Body of pancreas (tissue), 4 donors: ENCODE results near the gene ACKR1. TPM values are rescaled to one million over a fixed set of nuclear protein-coding genes. Genes with fewer than 3 reads are reported as not detected.

Experiments used
- ATAC-seq: fragments of 150-250 bp; one replicate; pipeline ENCODE4 v1.9.1; 2016
- DNase-seq, 4 donors: peaks; one replicate each; pipeline ENCODE4 v3.0.0-alpha.2; 2019
- H3K27ac ChIP-seq, 4 donors: fragments of 200-600 bp; sonication (generic); 1 replicate in 3 of 4; 2 replicates in 1 of 4; pipeline versions ENCODE4 v1.5.1 to v1.6.1; 2016 to 2019; ENCODE audit warnings: mild to moderate bottlenecking in 1 of 4, mixed read lengths in 1 of 4, moderate library complexity in 1 of 4
- H3K27me3 ChIP-seq, 2 donors: fragments of 200-600 bp; sonication (generic); one replicate each; pipeline ENCODE4 v1.6.0; 2016; ENCODE audit warnings: mild to moderate bottlenecking in 1 of 2
- H3K36me3 ChIP-seq, 2 donors: fragments of 200-600 bp; sonication (generic); replicated peaks in 1 of 2; 2 replicates each; pipeline ENCODE4 v1.5.1; 2016; ENCODE audit warnings: low read depth in 2 of 2; ENCODE audit not compliant: insufficient read depth in 1 of 2
- H3K4me1 ChIP-seq: fragments of 200-600 bp; sonication (generic); one replicate; pipeline ENCODE4 v1.6.0; 2016
- H3K4me3 ChIP-seq, 2 donors: fragments of 200-600 bp; sonication (generic); 1 replicate in 1 of 2; 2 replicates in 1 of 2; pipeline ENCODE4 v1.5.1; 2016 to 2019
- H3K9me3 ChIP-seq, 3 donors: fragments of 200-600 bp; sonication (generic); 1 replicate in 2 of 3; 2 replicates in 1 of 3; pipeline ENCODE4 v1.5.1; 2016
- POLR2A ChIP-seq, 3 donors: fragments of 450-650 bp; IDR thresholded peaks; one replicate each; pipeline ENCODE4 v1.6.1; 2016; ENCODE audit warnings: antibody characterized with exemption in 3 of 3, mild to moderate bottlenecking in 2 of 3
- WGBS, 2 donors: methylation state at CpG; one replicate each; pipeline ENCODE4 v1.1.5; 2017; 5-methylcytosine and 5-hydroxymethylcytosine counted together
- intact Hi-C: fragments of 100-400 bp; cut with DNase I; formaldehyde crosslinking; loops from one replicate; pipeline ENCODE4 v1.15.1; 2023
- total RNA-seq, 2 donors: library from RNA; depleted of rRNA; stranded (reverse); fragments of >200 nt; gene quantifications; one replicate each; pipeline ENCODE4 v1.1.0, GENCODE V29; 2016
- TF ChIP-seq, protein P1 (sequence below), 7 experiments: fragments of 450-650 bp in 4 of 7; fragments of 200-600 bp in 3 of 7; sonication (generic) in 3 of 7; IDR thresholded peaks; one replicate each; pipeline ENCODE4 v1.5.1; 2016 to 2019; ENCODE audit warnings: antibody characterized with exemption in 7 of 7

The ACKR1 gene
- total RNA-seq, 2 donors from 2014 or later: 17.5 to 23.6 TPM

DNA sequence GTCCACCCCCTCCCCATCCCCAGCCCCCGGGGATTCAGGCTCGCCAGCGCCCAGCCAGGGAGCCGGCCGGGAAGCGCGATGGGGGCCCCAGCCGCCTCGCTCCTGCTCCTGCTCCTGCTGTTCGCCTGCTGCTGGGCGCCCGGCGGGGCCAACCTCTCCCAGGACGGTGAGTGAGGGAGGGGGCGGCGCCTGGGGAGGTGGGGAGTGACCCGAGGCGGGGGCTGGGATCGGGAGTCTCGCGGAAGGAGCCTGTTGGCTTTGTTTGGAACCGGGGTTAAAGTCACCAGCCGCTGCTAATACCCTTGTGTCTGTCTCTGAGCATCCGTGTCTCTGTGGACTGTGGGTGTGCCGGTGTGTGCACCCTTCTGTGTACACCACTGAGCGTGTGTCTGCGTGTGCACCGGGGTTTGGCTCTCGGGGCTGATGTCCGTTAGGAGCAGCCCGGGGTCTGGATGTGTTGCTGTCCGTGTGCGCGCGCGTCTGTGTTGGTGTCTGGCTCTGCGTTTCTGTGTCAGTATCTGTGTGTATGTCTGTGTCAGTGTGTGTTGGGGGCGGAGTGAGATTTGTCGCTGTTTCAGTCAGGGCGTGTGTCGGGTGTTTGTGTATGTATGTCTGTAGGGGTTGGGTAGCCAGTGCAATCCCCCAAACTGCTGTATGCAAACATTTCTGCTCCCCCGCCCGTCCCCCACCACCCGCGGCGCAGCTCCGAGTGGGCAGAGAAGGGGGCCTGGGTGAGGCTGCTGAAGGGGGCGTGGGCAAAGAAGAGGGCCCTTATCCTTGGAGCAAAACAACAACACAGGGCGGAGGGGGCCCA, 32.8 kb upstream of the ACKR1 start:
- H3K27me3 ChIP-seq: peaks cover 0 to 6% of the 10 kb centered on the region in 2 donors

DNA sequence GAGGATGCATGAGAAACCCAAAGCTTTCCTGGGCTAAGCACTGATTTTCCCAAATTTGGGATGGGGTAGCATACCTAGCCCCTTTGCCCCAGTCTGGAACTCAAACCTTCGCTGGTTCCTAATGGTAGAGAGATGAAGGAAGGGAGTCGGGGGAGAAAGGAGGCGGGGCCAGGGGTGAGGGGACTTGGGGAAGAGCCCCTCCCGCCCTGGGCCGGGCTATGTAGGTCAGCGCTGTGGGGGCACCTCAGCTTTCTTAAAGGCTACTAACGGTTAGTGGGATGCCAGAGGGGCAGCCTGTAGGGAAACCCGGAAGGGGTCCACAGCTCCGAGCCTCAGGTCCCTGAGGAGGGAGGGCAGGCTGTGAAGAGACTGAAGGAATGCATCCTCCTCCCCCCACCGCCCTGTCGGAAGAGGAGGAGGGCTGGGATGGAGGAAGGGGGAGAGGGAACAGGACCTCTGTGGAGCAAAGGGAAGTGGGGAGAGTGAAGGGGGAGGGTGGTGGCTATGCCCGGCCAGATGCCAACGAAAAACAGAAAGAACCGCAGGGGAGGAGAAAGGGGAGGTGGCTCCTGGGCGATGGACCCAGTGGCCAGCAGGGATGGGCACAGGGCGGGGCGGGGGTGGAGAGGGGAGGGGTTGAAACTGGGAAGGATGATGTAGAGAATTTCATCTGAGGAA, 31.9 kb upstream of the ACKR1 start:
- Histone ChIP-seq H3K4me1 (peaks cover 16% of the 10 kb centered on the region), H3K4me3 (no peak overlapping the region), H3K27me3 (peaks cover 0 to 6% of the 10 kb centered on the region in 2 donors), H3K36me3 (no peaks in the 10 kb centered on the region), H3K27ac (no peak overlapping the region), H3K9me3 (no peaks in the 10 kb centered on the region)
- intact Hi-C loops: no loop called here
- DNase-seq (no peak), ATAC-seq (no peak)
- TF ChIP-seq POLR2A (IDR thresholded peaks at IDR 0.05): no peak
- TF ChIP-seq, protein P1, sequence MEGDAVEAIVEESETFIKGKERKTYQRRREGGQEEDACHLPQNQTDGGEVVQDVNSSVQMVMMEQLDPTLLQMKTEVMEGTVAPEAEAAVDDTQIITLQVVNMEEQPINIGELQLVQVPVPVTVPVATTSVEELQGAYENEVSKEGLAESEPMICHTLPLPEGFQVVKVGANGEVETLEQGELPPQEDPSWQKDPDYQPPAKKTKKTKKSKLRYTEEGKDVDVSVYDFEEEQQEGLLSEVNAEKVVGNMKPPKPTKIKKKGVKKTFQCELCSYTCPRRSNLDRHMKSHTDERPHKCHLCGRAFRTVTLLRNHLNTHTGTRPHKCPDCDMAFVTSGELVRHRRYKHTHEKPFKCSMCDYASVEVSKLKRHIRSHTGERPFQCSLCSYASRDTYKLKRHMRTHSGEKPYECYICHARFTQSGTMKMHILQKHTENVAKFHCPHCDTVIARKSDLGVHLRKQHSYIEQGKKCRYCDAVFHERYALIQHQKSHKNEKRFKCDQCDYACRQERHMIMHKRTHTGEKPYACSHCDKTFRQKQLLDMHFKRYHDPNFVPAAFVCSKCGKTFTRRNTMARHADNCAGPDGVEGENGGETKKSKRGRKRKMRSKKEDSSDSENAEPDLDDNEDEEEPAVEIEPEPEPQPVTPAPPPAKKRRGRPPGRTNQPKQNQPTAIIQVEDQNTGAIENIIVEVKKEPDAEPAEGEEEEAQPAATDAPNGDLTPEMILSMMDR (IDR thresholded peaks at IDR 0.05): no peak
- 1 to 5% methylated on average over 17 of the region's 17 CpGs for WGBS, 2 donors

More for the DNA sequence above, 32.8 kb upstream of the ACKR1 start:
- no peak for DNase-seq
- intact Hi-C loops: no loop called here
- Histone ChIP-seq H3K4me3 (no peak overlapping the region), H3K4me1 (peaks cover 16% of the 10 kb centered on the region), H3K9me3 (no peaks in the 10 kb centered on the region), H3K36me3 (no peaks in the 10 kb centered on the region), H3K27ac (no peak overlapping the region)
- TF ChIP-seq POLR2A (IDR thresholded peaks at IDR 0.05): no peak
- TF ChIP-seq, protein P1 (IDR thresholded peaks at IDR 0.05): no peak
- 0 to 5% methylated on average over 19 to 47 of the region's 49 CpGs for WGBS, 2 donors
- no peak for ATAC-seq

DNA sequence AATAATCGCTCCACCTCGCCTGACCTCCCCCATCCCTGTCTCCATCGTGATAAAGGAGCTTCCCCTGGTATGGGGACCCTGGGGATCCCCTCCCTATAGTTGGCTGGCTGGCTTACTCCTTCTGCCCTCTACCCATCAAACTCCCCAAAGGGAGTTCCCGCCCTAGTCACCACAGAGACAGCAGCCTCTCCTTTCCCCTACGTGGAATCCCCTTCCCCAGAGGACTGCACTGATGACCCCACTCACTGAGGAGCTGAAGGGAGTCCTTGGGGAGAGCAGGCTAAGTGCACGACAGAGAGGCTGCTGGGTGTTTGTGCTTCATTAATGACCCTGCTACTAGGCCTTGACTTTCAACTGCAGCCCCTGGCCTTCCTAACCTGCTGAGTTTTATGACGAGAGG, 31.4 kb upstream of the ACKR1 start:
- H3K4me3 ChIP-seq: no peak overlapping the region
- no peaks in the 10 kb centered on the region for H3K36me3 ChIP-seq
- H3K27me3 ChIP-seq: peaks cover 0 to 6% of the 10 kb centered on the region in 2 donors
- peaks cover 16% of the 10 kb centered on the region for H3K4me1 ChIP-seq
- H3K9me3 ChIP-seq: no peaks in the 10 kb centered on the region
- no peak for TF ChIP-seq POLR2A (IDR thresholded peaks at IDR 0.05)
- TF ChIP-seq, protein P1 (IDR thresholded peaks at IDR 0.05): no peak
- WGBS, 2 donors: 24 to 44% methylated on average over 7 of the region's 7 CpGs
- H3K27ac ChIP-seq: no peak overlapping the region
- no peak for DNase-seq
- intact Hi-C loops: no loop called here
- ATAC-seq: no peak

DNA sequence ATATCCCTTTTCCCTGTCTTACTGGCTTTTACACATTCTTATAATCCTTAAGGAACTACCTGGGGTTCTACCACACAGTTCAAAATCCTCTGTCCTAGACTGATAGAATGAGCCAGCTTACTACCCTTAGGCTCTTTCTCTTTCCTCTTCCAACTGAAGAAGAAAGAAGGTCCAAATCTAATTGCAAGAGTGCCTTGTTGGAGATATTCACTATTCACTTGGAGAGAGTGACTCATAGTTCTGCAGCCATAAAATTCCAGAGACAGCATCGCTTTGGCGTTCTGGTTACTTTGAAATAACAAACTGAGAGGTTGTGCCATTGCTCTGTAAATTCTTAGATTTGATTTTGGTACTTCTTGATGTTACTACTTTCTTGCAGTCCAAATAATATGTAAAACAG, 29.1 kb upstream of the ACKR1 start:
- Histone ChIP-seq H3K27ac (no peak overlapping the region), H3K36me3 (no peaks in the 10 kb centered on the region)
- 71 to 80% methylated on average over 2 of the region's 2 CpGs for WGBS, 2 donors

More for the DNA sequence above, 29.1 kb upstream of the ACKR1 start:
- Histone ChIP-seq H3K9me3 (no peaks in the 10 kb centered on the region), H3K27me3 (peaks cover 0 to 6% of the 10 kb centered on the region in 2 donors), H3K4me3 (no peak overlapping the region), H3K4me1 (peaks cover 16% of the 10 kb centered on the region)
- intact Hi-C loops: no loop called here
- TF ChIP-seq, protein P1 (IDR thresholded peaks at IDR 0.05): no peak
- no peak for TF ChIP-seq POLR2A (IDR thresholded peaks at IDR 0.05)
- DNase-seq: no peak
- ATAC-seq: no peak
